Measurements from ENCODE around the gene CLDN22. TPM values are rescaled to one million over a fixed set of nuclear protein-coding genes. Genes with fewer than 3 reads are reported as not detected.

Gene CLDN22
- under 1 TPM in 3 of 4 donors, not detected in 1; 0.32 to 0.66 (median 0.59) TPM for polyA plus RNA-seq (ENCODE audit: insufficient read length in 4 of 4)

DNA sequence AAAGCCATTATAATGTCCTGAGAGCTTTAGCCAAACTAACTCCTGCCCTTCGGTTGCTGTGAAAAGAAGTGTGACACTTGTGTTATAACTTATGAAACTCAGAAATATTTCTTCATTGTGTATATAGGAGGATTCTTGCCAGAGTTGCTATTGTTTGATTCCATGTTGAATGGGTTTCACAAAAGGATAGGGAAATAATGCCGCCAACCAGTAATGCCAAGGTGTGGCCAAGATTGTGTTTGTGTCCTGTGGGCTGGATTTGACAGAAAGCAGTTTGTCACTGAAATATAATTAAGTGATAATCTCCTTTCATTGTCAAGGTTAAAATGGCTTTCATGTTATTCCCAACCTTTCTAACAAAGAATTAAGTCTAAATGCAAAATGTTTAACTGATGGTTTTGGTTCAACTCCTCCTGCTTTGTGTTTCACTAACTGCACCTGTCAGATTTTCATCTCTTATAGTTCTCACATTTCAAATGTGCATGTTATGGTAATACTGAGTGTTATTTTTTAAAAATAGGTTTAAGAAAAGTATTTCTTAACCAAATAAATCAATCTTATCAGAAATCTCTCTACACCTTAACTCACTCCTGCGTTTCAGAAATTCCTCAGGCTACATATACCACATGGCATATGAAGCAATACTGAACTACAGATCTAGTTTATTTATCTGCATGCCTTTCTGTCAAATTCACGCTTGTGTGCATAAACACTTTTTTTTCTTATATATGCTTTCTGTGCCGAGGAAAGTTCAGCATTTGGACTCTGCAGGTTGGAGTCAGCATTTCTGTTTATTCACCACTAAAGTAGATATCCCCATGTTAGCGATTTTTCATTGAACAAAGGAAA is at the start of gene CLDN22:
TSS of gene CLDN22 (minus strand) at position 66 of the 849 bp plus-strand sequence. CDS start at position 8, 58 bp downstream.
- DNase-seq (ENCODE audit: low read depth in 4 of 4, low spot score in 3 of 4): no peak

GRCh38 chr4:183369073-183369472 is 49.0 kb upstream of the CLDN22 start:
- DNase-seq (ENCODE audit: low read depth in 4 of 4, low spot score in 3 of 4): no peak

GRCh38 chr4:183366206-183366835 is 46.2 kb upstream of the CLDN22 start:
- no peak for DNase-seq (ENCODE audit: low read depth in 4 of 4, low spot score in 3 of 4)

GRCh38 chr4:183364025-183364424 is 43.9 kb upstream of the CLDN22 start:
- DNase-seq (ENCODE audit: low read depth in 4 of 4, low spot score in 3 of 4): no peak

GRCh38 chr4:183362916-183363542 is 43.0 kb upstream of the CLDN22 start:
- DNase-seq (ENCODE audit: low read depth in 4 of 4, low spot score in 3 of 4): no peak

- DNase-seq (ENCODE audit: low read depth in 4 of 4, low spot score in 3 of 4): no peak
These were observed 42.0 kb upstream of the CLDN22 start for GRCh38 chr4:183362036-183362435.

GRCh38 chr4:183360161-183360919 is 40.3 kb upstream of the CLDN22 start:
- DNase-seq (ENCODE audit: low read depth in 4 of 4, low spot score in 3 of 4): no peak

GRCh38 chr4:183358215-183358755 is 38.2 kb upstream of the CLDN22 start:
- no peak for DNase-seq (ENCODE audit: low read depth in 4 of 4, low spot score in 3 of 4)

DNA sequence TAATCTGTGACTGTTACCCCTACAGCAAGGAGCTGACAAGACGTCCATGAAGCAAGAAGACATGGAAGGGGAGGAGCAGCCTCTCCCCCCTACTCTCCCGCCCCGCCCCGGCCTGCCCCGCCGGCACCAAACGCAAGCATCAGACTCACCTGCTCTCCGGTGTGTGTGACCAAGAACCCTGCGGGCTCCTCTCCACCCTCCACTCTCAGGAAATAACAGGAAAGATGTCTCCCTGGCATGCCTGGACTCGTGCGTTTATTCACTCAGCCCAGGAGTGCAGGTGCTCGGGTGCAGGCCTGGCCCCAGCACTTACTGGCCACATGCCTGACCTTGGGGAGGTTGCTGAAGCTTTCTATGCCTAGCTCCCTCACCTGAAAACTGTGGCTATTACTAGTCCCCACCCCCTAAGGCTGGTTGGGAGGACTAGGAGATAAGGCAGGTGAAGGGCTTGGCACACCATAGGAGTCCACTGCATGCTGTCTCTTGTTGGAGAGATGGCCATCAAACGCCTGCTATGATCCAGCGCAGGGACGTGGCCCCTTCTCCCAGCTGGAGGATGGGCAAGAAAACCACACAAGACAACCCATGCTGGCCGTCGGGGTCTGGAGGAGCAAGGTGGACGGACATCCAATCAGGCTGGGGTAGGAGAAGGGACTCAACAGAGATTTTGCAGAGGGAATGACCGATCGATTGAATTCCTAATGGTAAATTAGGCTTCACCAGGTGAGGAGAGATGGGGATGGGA is 37.0 kb upstream of the CLDN22 start:
- DNase-seq (ENCODE audit: low read depth in 4 of 4, low spot score in 3 of 4): no peak

GRCh38 chr4:183356173-183356830 is 36.2 kb upstream of the CLDN22 start:
- DNase-seq (ENCODE audit: low read depth in 4 of 4, low spot score in 3 of 4): no peak

DNA sequence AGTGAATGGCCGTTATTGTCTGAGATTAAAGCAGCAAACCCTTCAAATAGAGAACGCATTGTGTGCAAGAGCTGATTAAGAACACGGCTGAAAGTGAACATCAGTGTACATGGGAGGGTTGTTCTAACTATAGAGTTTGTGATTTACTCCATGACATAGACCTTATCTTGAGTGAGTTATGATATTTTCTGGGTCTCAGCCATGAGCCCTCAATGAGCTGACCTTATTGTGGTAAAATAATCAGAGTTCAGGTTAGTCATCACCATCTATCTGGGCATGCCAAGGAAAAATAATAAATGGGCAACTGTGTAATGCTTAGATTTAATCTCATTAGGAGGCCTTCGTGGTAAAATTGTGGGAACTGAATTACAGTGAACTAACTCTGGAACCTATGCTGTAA is 35.3 kb upstream of the CLDN22 start:
- DNase-seq (ENCODE audit: low read depth in 4 of 4, low spot score in 3 of 4): no peak

DNA sequence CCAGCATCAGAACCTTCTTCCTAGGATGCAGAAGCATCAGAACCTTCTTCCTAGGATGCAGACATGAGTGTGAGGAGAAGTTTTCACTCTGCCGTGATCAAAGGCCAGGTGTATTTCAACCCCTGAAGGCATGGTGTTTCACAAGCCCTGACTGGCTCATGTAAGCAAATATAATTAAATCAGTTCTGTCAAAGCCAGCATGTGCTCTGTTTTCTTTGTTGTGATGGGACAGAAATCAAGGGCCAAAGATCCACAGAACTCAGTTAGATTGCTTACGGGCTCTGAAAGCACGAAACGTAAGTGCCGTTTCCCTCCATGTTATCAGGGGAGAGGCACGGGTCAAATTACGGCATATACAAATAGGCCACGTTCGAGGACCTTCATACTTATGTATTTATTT is 34.1 kb upstream of the CLDN22 start:
- DNase-seq (ENCODE audit: low read depth in 4 of 4, low spot score in 3 of 4): no peak

DNA sequence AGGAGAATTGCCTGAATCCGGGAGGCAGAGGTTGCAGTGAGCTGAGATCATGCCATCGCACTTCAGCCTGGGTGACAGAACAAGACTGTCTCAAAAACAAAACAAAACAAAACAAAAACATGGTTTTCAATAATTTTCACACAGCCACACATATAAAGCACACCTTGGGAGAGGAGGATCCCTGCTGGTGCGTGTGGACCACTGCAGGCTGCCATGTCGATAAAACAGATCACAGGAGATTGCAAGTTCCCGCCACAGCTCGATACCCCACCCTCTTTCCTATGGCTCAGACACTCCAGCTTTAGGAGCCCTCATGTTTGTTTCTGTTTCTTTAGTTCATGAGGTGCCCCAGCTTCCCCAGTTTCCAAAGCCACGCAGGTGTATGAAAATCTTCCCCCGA is 33.5 kb upstream of the CLDN22 start:
- no peak for DNase-seq (ENCODE audit: low read depth in 4 of 4, low spot score in 3 of 4)

DNA sequence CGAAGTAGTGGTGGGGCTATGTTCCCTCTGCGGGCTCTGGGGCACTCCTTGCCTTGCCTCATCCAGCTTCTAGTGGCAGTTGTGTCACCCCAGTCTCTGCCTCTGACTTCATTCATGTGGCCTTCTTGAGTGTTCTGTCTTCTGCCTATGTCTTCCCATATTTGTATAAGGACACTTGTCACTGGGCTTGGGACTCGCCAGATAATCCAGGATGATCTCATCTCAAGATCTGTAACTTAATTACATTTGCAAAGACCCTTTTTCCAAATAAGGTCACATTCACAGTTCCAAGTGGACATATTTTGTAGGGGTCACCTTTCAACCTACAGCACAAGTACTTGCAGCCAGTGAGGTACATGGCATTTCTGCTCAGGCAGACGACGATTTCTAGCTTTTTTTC is 32.5 kb upstream of the CLDN22 start:
- DNase-seq (ENCODE audit: low read depth in 4 of 4, low spot score in 3 of 4): no peak

GRCh38 chr4:183350317-183351071 is 30.4 kb upstream of the CLDN22 start:
- no peak for DNase-seq (ENCODE audit: low read depth in 4 of 4, low spot score in 3 of 4)

GRCh38 chr4:183349673-183350072 is 29.6 kb upstream of the CLDN22 start:
- no peak for DNase-seq (ENCODE audit: low read depth in 4 of 4, low spot score in 3 of 4)

- no peak for DNase-seq (ENCODE audit: low read depth in 4 of 4, low spot score in 3 of 4)
These were observed 28.9 kb upstream of the CLDN22 start for GRCh38 chr4:183348706-183349659.

Measured in left renal pelvis (tissue), 4 donors.